T-helper 1 cell treated with Interleukin-12 subunit alpha and Interleukin-12 subunit beta and Interleukin-4 antibody, amounts not matched to agents 30 ng/mL and 1 ng/mL, for 36 hours (primary cell): Measurements from ENCODE around the gene ETF1. TPM values are rescaled to one million over a fixed set of nuclear protein-coding genes. Genes with fewer than 3 reads are reported as not detected.

Source experiments
- intact Hi-C: fragments of 100-400 bp; cut with micrococcal nuclease; formaldehyde crosslinking; loops from one replicate; pipeline ENCODE4 v1.15.1; 2024
- total RNA-seq: library from RNA; stranded (reverse); gene quantifications from 2 replicates; pipeline ENCODE4 v1.2.3, GENCODE V29; 2022

ETF1 gene
- total RNA-seq, result 95.7 and 102 TPM in 2 replicates

DNA sequence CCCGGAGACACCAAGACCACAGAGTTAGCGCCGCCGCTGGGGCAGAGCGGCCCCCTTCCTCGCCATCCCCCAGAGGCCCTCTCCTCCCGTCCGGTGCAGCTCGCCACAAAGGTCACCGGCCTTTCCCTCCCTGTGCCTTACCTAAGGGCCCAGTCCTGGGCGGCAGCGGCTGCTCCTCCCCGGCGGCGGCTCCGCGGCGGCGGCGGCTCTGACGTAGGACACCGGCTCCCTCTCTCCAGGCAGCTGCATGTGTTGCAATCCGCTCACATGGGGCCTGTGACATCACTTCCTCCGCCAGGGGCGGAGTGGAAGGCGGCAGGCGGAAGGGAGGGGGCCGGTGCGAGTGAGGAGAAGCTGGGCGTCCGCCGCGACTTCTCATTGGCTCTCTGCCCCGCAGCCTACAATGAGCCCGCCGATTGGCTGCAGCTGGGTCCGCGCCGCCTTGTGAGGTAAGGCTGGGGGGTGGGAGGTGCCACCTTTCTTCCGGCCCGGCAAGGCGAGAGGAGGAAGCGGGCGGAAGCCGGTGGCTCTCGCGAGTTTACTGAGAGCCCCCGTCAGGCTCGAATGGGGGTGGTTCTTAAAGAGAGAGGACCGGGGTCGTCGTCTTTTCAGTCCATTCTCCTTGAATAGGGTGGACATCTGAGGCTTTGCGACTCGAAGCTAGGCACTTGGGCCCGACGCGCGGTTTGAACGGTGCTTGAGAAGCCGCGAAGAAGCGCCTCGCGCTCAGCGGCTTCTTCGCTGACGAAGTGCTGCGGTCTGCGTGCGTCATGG is at the start of gene ETF1:
Gene ETF1, minus strand, starts transcription at position 281 of the 774 bp plus-strand sequence. CDS start 318 bp downstream, outside the sequence.
- intact Hi-C loops, result loop anchor here (1.0 to 10.0 kb wide), 21 partner anchors 32 to 1858 kb away; partner anchors contain the start of genes ANKHD1, BRD8, CDC23 and CDC25C

GRCh38 chr5:138588013-138588788 is 45.2 kb upstream of the ETF1 start:
- intact Hi-C loops, result no loop called here

DNA sequence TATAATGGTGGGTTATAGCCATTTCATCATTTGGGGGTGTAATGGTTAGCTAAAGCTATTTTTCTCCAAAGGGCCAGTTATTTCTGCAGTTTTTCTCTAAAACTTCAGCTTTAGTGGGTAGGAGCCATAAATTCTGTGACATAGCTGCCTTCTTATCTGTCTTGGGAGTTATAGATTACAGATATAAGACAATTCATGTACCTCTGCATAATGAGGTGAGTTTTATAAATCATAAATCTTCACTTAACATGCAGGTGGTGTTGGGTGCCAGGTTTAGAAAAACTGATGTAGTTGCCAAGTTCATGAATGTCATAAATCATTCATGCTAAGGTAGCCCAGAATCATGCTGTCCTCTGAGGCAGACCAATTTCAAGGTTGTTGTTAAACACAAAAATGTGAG is 42.1 kb upstream of the ETF1 start:
- intact Hi-C loops, result no loop called here

- intact Hi-C loops, result no loop called here
Measured at GRCh38 chr5:138583984-138584637, 41.1 kb upstream of the ETF1 start.

- intact Hi-C loops, result no loop called here
Measured at GRCh38 chr5:138582959-138583358, 39.9 kb upstream of the ETF1 start.

GRCh38 chr5:138580777-138581176 is 37.7 kb upstream of the ETF1 start:
- intact Hi-C loops, result no loop called here

GRCh38 chr5:138580001-138580400 is 37.0 kb upstream of the ETF1 start:
- intact Hi-C loops, result no loop called here

DNA sequence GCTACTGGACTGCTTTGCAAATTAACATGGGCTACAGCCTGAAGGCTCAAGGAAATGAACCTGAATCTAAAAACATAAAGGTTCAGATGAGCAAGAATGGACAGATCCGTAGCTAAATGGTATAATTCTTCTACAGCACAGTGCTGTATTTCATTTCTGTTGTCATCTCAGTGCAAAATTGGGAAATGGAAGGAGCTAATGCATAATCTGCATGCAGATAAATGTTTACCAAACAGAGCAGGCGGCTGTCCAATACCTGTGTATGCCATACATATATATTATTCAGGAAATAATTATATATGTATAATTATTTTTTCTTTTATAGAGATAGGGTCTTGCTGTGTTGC is 36.5 kb upstream of the ETF1 start:
- intact Hi-C loops, result loop anchor here (1.0 to 5.0 kb wide), 5 partner anchors 54 to 1528 kb away; no protein-coding TSS in a partner anchor

GRCh38 chr5:138577452-138577851 is 34.4 kb upstream of the ETF1 start:
- intact Hi-C loops, result loop anchor here (5.0 kb wide), 2 partner anchors 940 to 1530 kb away; no protein-coding TSS in a partner anchor

DNA sequence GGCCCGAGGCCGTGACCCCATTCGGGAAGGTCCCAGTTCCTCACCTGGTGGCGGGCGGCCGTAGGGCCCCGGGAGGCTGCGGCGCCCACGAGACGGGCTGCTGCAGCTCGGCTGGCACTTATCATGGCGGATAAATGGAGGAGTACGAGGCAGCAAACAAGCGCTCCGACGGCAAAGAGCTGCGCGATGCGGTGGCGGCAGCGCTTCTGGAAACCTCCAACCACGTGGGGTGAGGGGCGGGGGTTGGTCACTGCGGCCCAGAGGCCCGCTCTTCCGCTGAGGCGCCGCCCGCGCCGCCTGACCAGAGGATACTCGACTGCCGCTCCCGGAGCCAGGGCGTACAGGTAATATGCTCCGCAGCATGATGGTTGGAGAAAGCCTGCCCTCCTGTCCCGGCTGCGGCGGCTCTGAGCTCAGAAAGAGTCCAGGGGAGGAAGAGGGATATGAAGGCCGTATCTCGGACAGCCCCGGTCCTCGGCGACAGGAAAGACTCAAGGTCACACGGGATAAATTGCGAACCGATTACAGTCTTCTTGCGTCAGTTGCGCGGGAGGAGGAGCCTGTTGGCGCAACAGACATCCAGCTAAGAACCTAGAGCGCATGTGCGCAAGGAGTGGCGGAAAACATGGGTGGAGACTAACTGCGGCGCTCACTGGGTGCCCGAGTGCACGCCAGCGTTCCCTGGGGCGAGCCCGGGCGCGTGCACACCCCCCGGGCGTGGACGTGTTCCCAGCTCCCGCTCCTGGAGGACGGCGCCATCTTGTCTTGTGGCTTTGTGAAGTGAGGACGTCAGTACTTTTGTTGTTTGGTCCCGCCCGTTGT is 32.4 kb upstream of the ETF1 start, which contains the start of gene HSPA9:
Gene HSPA9, minus strand, starts transcription at position 208 of the 822 bp plus-strand sequence. Its CDS starts 83 bp downstream, at position 125.
- intact Hi-C loops, result loop anchor here (1.0 to 5.0 kb wide), 22 partner anchors 32 to 1532 kb away; partner anchors contain the start of genes BRD8, CTNNA1, DNAJC18 and EGR1

DNA sequence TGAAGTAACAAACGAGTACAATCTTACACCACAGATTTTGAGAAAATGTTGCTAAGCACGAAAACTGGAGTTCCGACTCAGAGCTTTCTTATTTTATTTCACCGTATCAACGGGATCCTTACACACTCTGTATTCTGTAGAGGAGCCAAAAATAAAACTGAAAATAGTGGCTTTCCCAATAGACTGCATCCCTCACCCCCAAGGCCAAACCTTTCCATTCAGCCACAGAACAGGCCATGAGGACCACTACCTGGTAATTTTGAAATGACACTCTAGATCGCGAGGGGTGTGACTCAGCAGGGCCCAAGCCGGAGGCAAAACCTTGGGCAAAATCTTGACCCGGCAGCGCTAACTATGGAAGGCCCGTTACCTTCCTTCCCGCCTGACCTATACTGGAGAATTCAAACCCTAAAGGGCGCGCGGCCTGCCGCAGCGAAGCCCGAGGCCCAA is 31.7 kb upstream of the ETF1 start:
- intact Hi-C loops, result loop anchor here (1.0 to 5.0 kb wide), 22 partner anchors 31 to 1533 kb away; partner anchors contain the start of genes BRD8, CTNNA1, DNAJC18 and EGR1

DNA sequence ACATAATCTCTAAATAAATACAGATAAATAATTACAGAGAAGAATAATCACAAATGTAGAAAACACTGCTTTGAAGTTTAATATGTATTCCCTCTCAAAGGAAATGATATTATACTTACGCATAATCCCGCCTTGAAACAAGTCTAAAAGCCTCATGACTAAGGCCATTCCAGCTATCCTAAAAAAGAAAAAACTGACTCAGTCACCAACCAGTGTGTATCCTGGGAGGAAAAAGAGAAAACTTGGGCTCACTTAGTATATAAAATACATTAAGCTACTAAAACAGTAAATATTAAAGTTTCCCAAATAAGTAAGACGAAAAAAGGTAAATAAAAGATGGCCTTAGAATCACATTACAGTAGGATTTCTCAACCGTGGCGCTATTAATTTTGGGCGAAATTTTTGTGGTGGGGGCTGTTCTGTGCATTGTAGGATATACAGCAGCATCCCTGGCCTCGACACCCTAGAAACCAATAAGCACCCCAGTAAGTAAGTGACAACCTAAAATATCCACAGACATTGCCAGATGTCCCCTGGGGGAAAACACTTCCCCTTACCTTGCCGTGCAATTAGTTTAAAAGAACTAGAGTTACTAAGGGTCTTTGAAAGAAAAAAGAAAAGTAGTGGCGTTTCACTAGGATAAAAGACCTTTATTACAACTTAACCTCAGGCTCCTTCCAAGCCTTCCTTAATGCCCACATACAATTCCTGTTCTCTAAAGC is 31.1 kb upstream of the ETF1 start:
- intact Hi-C loops, result loop anchor here (2.0 kb wide), 2 partner anchors 221 to 541 kb away; partner anchors contain the start of genes FAM13B and KDM3B

GRCh38 chr5:138573223-138573622 is 30.2 kb upstream of the ETF1 start:
- intact Hi-C loops, result no loop called here

DNA sequence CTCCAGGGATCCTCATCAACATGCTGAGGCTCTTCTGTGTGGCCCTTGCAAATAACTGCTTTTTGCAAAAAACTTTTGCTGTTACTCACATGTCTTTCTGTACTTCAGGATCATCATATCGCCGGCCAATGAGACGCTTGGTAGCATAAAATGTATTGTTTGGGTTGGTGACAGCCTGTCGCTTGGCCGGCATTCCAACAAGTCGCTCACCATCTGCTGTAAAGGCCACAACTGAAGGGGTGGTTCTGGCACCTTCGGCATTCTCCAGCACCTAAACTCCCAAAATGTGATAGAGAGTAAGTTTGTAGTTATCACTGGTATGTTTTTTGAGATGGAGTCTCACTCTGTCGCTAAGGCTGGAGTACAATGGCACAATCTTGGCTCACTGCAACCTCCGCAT is 27.8 kb upstream of the ETF1 start:
- intact Hi-C loops, result no loop called here

DNA sequence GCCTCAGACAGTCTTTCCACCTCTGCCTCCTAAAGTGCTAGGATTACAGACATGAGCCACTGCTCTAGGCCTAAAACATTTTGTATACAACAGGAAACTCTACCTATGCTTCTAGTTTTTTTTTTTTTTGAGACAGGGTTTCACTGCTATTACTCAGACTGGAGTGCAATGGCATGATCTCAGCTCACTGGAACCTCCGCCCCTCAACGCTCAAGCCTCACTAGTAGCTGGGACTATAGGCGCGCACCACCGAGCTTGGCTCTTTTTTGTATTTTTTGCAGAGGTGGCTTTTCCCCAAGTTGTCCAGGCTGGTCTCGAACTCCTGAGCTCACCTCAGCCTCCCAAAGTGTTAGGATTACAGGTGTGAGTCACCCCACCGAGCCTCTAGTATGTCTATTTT is 26.7 kb upstream of the ETF1 start:
- intact Hi-C loops, result no loop called here

GRCh38 chr5:138568061-138568824 is 25.2 kb upstream of the ETF1 start:
- intact Hi-C loops, result no loop called here

DNA sequence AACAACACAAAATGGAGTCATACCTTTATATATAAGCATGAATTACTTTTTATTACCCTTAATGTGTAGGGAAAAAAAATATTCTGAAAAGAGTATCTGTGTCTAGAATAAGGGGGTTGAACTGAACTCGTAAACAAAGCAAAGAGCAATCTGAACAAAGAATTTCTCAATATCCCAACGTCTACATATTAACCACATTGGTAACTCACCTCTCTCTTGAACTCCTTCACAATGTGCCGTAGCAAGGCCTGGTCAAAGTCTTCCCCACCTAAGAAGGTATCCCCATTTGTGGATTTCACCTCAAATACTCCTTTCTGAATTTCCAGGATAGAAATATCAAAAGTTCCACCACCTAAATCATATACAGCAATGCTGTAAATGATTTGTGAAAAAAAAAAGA is 23.8 kb upstream of the ETF1 start:
- intact Hi-C loops, result no loop called here

DNA sequence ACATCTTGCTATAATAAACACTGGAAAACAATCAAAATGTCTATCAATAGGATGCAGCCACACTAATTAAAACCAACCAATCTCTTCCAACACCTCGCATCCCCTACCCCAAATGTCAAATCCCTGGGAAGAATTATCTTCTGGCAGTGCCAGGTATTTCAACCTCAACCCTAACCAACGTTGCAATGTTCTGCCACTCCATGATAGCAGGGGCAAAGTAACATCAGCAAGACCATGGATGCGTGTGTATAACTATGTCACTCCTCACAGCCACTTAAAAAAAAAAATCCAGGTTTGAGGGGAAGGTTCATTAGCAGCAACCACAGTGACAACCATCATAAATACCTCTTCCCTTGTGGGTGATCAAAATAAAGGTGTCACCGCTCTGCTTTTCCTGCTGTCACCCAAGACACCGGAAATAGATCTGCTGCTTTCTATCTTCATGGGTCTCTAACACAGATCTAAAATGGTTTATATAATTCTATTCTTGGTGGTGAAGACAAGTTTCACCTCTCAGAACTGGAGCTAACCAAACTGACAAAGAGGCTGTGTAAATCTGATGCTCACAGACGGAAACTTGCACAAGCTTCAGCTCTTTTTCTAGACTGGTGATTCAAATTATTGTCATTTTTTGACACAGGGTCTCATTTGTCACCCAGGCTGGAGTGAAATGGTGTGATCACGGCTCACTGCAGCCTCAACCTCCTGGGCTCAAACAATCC is 22.2 kb upstream of the ETF1 start:
- intact Hi-C loops, result no loop called here
